ENCODE results near the gene PYGB.

The PYGB gene

GRCh38 chr20:25319241-25320034 lies 71.6 kb downstream of the PYGB start:
- TF ChIP-seq TAF1 (IDR thresholded peaks at IDR 0.05; ENCODE audit: borderline replicate concordance, insufficient read depth, low read length) (no peak), FOXP2 (optimal IDR thresholded peaks at IDR 0.05; ENCODE audit: borderline replicate concordance, extremely low read depth, extremely low read length, insufficient read depth) (no peak), REST (IDR thresholded peaks at IDR 0.05; ENCODE audit: insufficient read depth in 1 of 2, low read depth in 2 of 2, low read length in 2 of 2) (no peak), POLR2AphosphoS5 (IDR thresholded peaks at IDR 0.05; ENCODE audit: low read depth, low read length) (no peak), SIN3A (IDR thresholded peaks at IDR 0.05; ENCODE audit: borderline replicate concordance, insufficient read depth, low read length) (no peak)

GRCh38 chr20:25320035-25320800 lies 72.3 kb downstream of the PYGB start:
- TF ChIP-seq POLR2AphosphoS5 (IDR thresholded peaks at IDR 0.05; ENCODE audit: low read depth, low read length) = no peak

GRCh38 chr20:25321262-25321831 lies 73.5 kb downstream of the PYGB start:
- TF ChIP-seq TAF1 (IDR thresholded peaks at IDR 0.05; ENCODE audit: borderline replicate concordance, insufficient read depth, low read length) (no peak), FOXP2 (optimal IDR thresholded peaks at IDR 0.05; ENCODE audit: borderline replicate concordance, extremely low read depth, extremely low read length, insufficient read depth) (no peak), POLR2AphosphoS5 (IDR thresholded peaks at IDR 0.05; ENCODE audit: low read depth, low read length) (no peak), REST (IDR thresholded peaks at IDR 0.05; ENCODE audit: insufficient read depth in 1 of 2, low read depth in 2 of 2, low read length in 2 of 2) (no peak), SIN3A (IDR thresholded peaks at IDR 0.05; ENCODE audit: borderline replicate concordance, insufficient read depth, low read length) (no peak)

- TF ChIP-seq SIN3A (IDR thresholded peaks at IDR 0.05; ENCODE audit: borderline replicate concordance, insufficient read depth, low read length) = no peak
- no peak for TF ChIP-seq REST (IDR thresholded peaks at IDR 0.05; ENCODE audit: insufficient read depth in 1 of 2, low read depth in 2 of 2, low read length in 2 of 2)
Observed at GRCh38 chr20:25321991-25322390, 74.1 kb downstream of the PYGB start.

GRCh38 chr20:25323496-25324246 lies 75.8 kb downstream of the PYGB start:
- TF ChIP-seq POLR2AphosphoS5 (IDR thresholded peaks at IDR 0.05; ENCODE audit: low read depth, low read length) (no peak), FOXP2 (optimal IDR thresholded peaks at IDR 0.05; ENCODE audit: borderline replicate concordance, extremely low read depth, extremely low read length, insufficient read depth) (no peak), SIN3A (IDR thresholded peaks at IDR 0.05; ENCODE audit: borderline replicate concordance, insufficient read depth, low read length) (no peak), TAF1 (IDR thresholded peaks at IDR 0.05; ENCODE audit: borderline replicate concordance, insufficient read depth, low read length) (no peak), REST (IDR thresholded peaks at IDR 0.05; ENCODE audit: insufficient read depth in 1 of 2, low read depth in 2 of 2, low read length in 2 of 2) (no peak)

All from PFSK-1 (cell line).